GM18498 (cell line): Measurements from ENCODE around the gene HYCC2.
"Not testable (repeated sequence)": the region's sequence is repeated elsewhere in the genome, so short reads cannot be mapped to it uniquely, and the experiment has no call there.

Experiments
- ATAC-seq: cut with Tn5 transposase; IDR thresholded peaks from one replicate; pipeline ENCODE4 v1.9.1; 2021; ENCODE audit warnings: mild to moderate bottlenecking, moderate library complexity; ENCODE audit not compliant: unreplicated experiment

HYCC2 gene

GRCh38 chr2:201071479-201072200 lies at the start of gene HYCC2, which contains the start of gene NDUFB3:
Gene HYCC2 (minus strand): TSS chr2:201071671. CDS start chr2:201024009, 47,662 bp downstream.
Gene NDUFB3 (plus strand): TSS chr2:201072001. CDS start chr2:201078883, 6,882 bp downstream.
- peak; percentile 98 for ATAC-seq

GRCh38 chr2:201118961-201119854 lies 47.7 kb upstream of the HYCC2 start:
- ATAC-seq, result no peak

- peak; percentile 47 for ATAC-seq
These were observed 46.9 kb upstream of the HYCC2 start for GRCh38 chr2:201118121-201118960.

- not testable (repeated sequence) for ATAC-seq
These were observed 46.2 kb upstream of the HYCC2 start for GRCh38 chr2:201117735-201118094.

- peak; percentile 28 for ATAC-seq
These were observed 45.7 kb upstream of the HYCC2 start for GRCh38 chr2:201116959-201117734.

- peak; percentile 38 for ATAC-seq
These were observed 44.9 kb upstream of the HYCC2 start, which contains the start of gene CFLAR for GRCh38 chr2:201116115-201116958. Gene CFLAR (plus strand): TSS chr2:201116164. CDS start chr2:201129866, 13,702 bp downstream.

GRCh38 chr2:201114846-201115245 lies 43.4 kb upstream of the HYCC2 start:
- no peak for ATAC-seq

- no peak for ATAC-seq
These were observed 42.9 kb upstream of the HYCC2 start for GRCh38 chr2:201114350-201114749.

GRCh38 chr2:201111096-201111495 lies 39.6 kb upstream of the HYCC2 start:
- ATAC-seq, result no peak

GRCh38 chr2:201110615-201111014 lies 39.1 kb upstream of the HYCC2 start:
- ATAC-seq, result no peak

- no peak for ATAC-seq
These were observed 37.7 kb upstream of the HYCC2 start for GRCh38 chr2:201109186-201109585.

GRCh38 chr2:201108341-201108740 lies 36.9 kb upstream of the HYCC2 start:
- ATAC-seq, result no peak

GRCh38 chr2:201107624-201108023 lies 36.2 kb upstream of the HYCC2 start:
- no peak for ATAC-seq

- no peak for ATAC-seq
These were observed 34.3 kb upstream of the HYCC2 start for GRCh38 chr2:201105759-201106158.

- ATAC-seq, result no peak
These were observed 29.0 kb upstream of the HYCC2 start for GRCh38 chr2:201100497-201100896.

- ATAC-seq, result no peak
These were observed 22.1 kb upstream of the HYCC2 start for GRCh38 chr2:201093573-201093972.

- ATAC-seq, result no peak
These were observed 19.1 kb upstream of the HYCC2 start for GRCh38 chr2:201090574-201090973.

GRCh38 chr2:201084863-201085262 lies 13.4 kb upstream of the HYCC2 start:
- no peak for ATAC-seq

- ATAC-seq, result no peak
These were observed 3.5 kb upstream of the HYCC2 start for GRCh38 chr2:201074996-201075395.
